DOHH2 (cell line): ENCODE results near the gene INPPL1.

Source experiments
- H3F3A ChIP-seq: fragments of 200-600 bp; sonication (generic), shearing (Covaris generic); 2 replicates; pipeline ENCODE4 v1.6.0; 2016; ENCODE audit warnings: antibody characterized with exemption, mild to moderate bottlenecking; ENCODE audit not compliant: control insufficient read depth, insufficient read depth
- H3K27ac ChIP-seq: fragments of 200-600 bp; sonication (generic); 2 replicates; pipeline ENCODE4 v1.5.1; 2014; ENCODE audit warnings: low read depth, mild to moderate bottlenecking, low read length, moderate library complexity
- H3K27me3 ChIP-seq: fragments of 200-600 bp; sonication (generic); 2 replicates; pipeline ENCODE4 v1.6.1; 2014; ENCODE audit warnings: mild to moderate bottlenecking, low read length, mixed read lengths; ENCODE audit not compliant: control insufficient read depth
- H3K36me3 ChIP-seq: fragments of 200-600 bp; sonication (generic); 2 replicates; pipeline ENCODE4 v1.6.1; 2014; ENCODE audit warnings: mild to moderate bottlenecking, low read length, moderate library complexity, mixed read lengths; ENCODE audit not compliant: control insufficient read depth
- H3K4me1 ChIP-seq: fragments of 200-600 bp; sonication (generic); 2 replicates; pipeline ENCODE4 v1.6.1; 2014; ENCODE audit warnings: mild to moderate bottlenecking, low read length, mixed read lengths; ENCODE audit not compliant: control insufficient read depth
- H3K4me2 ChIP-seq: fragments of 200-600 bp; sonication (generic); 2 replicates; pipeline ENCODE4 v1.6.0; 2014; ENCODE audit warnings: mild to moderate bottlenecking, low read length, moderate library complexity
- H3K4me3 ChIP-seq: fragments of 200-600 bp; sonication (generic); 2 replicates; pipeline ENCODE4 v1.5.1; 2014; ENCODE audit warnings: mild to moderate bottlenecking, low read length, mixed read lengths
- H3K79me2 ChIP-seq: fragments of 200-600 bp; sonication (generic); 2 replicates; pipeline ENCODE4 v1.6.1; 2014; ENCODE audit warnings: mild to moderate bottlenecking, low read length, mixed read lengths; ENCODE audit not compliant: control insufficient read depth
- H3K9me2 ChIP-seq: fragments of 200-600 bp; sonication (generic); replicated peaks from 2 replicates; pipeline ENCODE4 v1.6.1; 2014; ENCODE audit warnings: mild to moderate bottlenecking, low read length, mixed read lengths; ENCODE audit not compliant: control insufficient read depth
- H3K9me3 ChIP-seq: fragments of 200-600 bp; sonication (generic); 2 replicates; pipeline ENCODE4 v1.6.1; 2014; ENCODE audit warnings: antibody characterized with exemption, low read length, mixed read lengths; ENCODE audit not compliant: control insufficient read depth, insufficient read depth
- H4K20me1 ChIP-seq: fragments of 200-600 bp; sonication (generic); 2 replicates; pipeline ENCODE4 v1.6.0; 2014; ENCODE audit warnings: low read depth, mild to moderate bottlenecking, antibody characterized with exemption, low read length, moderate library complexity; ENCODE audit not compliant: control insufficient read depth, insufficient read depth
- CTCF ChIP-seq: fragments of 200-600 bp; sonication (generic); IDR thresholded peaks from one replicate; pipeline ENCODE4 v1.5.1; 2014; ENCODE audit warnings: antibody characterized with exemption, mild to moderate bottlenecking, low read depth, low read length; ENCODE audit not compliant: poor library complexity, severe bottlenecking
- EZH2phosphoT487 ChIP-seq: fragments of 200-600 bp; sonication (generic); IDR thresholded peaks from 2 replicates; pipeline ENCODE4 v1.6.1; 2017; ENCODE audit warnings: borderline replicate concordance, mild to moderate bottlenecking, antibody characterized with exemption, low read length, moderate library complexity, mixed read lengths

INPPL1 gene

GRCh38 chr11:72267956-72268617 lies 43.5 kb downstream of the INPPL1 start:
- TF ChIP-seq EZH2phosphoT487 (no peak), CTCF (no peak)
- Histone ChIP-seq H3K4me1 (peaks cover 5% of the 10 kb centered on the region; the same call in 1 of the 2 replicates), H3K27me3 (peaks cover 19% of the 10 kb centered on the region; the same call in 1 of the 2 replicates), H3K9me2 (no peaks in the 10 kb centered on the region), H3K9me3 (no peaks in the 10 kb centered on the region), H3K27ac (no peak overlapping the region), H3K4me2 (no peak overlapping the region), H3K4me3 (no peak overlapping the region), H4K20me1 (no peaks in the 10 kb centered on the region), H3F3A (no peaks in the 10 kb centered on the region), H3K36me3 (no peaks in the 10 kb centered on the region), H3K79me2 (no peaks in the 10 kb centered on the region)

DNA sequence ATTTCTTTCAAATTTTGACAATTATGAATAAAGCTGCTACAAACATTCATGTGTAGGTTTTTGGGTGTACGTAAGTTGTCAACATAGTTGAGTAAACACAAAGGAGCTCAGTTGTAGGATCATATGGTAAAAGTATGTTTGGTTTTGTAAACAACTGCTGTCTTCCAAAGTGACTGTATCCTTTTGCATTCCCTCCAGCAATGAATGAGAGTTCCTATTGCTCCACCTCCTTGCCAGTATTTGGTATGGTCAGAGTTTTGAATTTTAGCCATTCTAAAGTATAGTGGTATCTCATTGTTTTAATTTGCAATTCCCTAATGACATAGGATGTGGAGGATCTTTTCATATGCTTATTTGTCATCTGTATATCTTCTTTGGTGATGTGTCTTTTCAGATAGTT lies 47.4 kb downstream of the INPPL1 start:
- no peaks in the 10 kb centered on the region for H3K79me2 ChIP-seq
- H3K4me2 ChIP-seq, result no peak overlapping the region
- H3K4me3 ChIP-seq, result no peak overlapping the region
- no peaks in the 10 kb centered on the region for H3K36me3 ChIP-seq
- peaks cover 19% of the 10 kb centered on the region for H3K27me3 ChIP-seq
- no peaks in the 10 kb centered on the region for H3K9me3 ChIP-seq
- H3K9me2 ChIP-seq, result no peaks in the 10 kb centered on the region
- H3K27ac ChIP-seq, result no peak overlapping the region
- H3F3A ChIP-seq, result no peaks in the 10 kb centered on the region
- TF ChIP-seq EZH2phosphoT487, result no peak
- TF ChIP-seq CTCF, result no peak
- H3K4me1 ChIP-seq, result peaks cover 2% of the 10 kb centered on the region; the same call in 1 of the 2 replicates
- no peaks in the 10 kb centered on the region for H4K20me1 ChIP-seq

GRCh38 chr11:72274435-72274834 lies 49.9 kb downstream of the INPPL1 start:
- Histone ChIP-seq H3K4me1 (no peaks in the 10 kb centered on the region), H4K20me1 (no peaks in the 10 kb centered on the region)
- TF ChIP-seq CTCF (no peak), EZH2phosphoT487 (no peak)

DNA sequence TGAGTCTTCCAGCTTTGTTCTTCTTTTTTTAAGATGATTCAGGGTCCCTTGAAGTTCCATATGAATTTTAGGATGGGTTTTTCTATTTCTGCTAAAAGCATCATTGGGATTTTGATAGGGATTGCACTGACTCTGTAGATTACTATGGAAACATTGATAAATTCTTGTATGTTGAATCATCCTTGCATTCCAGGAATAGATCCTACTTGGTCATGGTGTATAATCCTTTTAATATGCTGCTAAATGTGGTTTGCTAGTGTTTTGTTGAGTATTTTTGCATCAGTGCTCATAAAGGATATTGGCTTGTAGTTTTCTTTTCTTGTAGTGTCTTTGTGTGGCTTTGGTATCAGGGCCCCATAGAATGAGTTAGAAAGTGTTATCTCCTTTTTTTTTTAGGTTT lies 54.3 kb downstream of the INPPL1 start:
- H3K4me3 ChIP-seq, result no peak overlapping the region
- no peaks in the 10 kb centered on the region for H3K36me3 ChIP-seq
- H4K20me1 ChIP-seq, result no peaks in the 10 kb centered on the region
- H3F3A ChIP-seq, result no peaks in the 10 kb centered on the region
- no peaks in the 10 kb centered on the region for H3K4me1 ChIP-seq
- no peaks in the 10 kb centered on the region for H3K9me2 ChIP-seq
- no peak overlapping the region for H3K4me2 ChIP-seq
- no peak overlapping the region for H3K27ac ChIP-seq
- TF ChIP-seq CTCF, result no peak
- no peak for TF ChIP-seq EZH2phosphoT487
- H3K27me3 ChIP-seq, result 0 out of 2 replicates have a peak, but pooled peaks cover 1% of the 10 kb centered on the region
- no peaks in the 10 kb centered on the region for H3K79me2 ChIP-seq
- H3K9me3 ChIP-seq, result no peaks in the 10 kb centered on the region

More at GRCh38 chr11:72274435-72274834, 49.9 kb downstream of the INPPL1 start:
- H3K79me2 ChIP-seq, result no peaks in the 10 kb centered on the region
- H3K9me3 ChIP-seq, result no peaks in the 10 kb centered on the region
- H3K4me3 ChIP-seq, result no peak overlapping the region
- H3F3A ChIP-seq, result no peaks in the 10 kb centered on the region
- H3K9me2 ChIP-seq, result no peaks in the 10 kb centered on the region
- H3K27ac ChIP-seq, result no peak overlapping the region
- no peak overlapping the region for H3K4me2 ChIP-seq
- H3K36me3 ChIP-seq, result no peaks in the 10 kb centered on the region
- peaks cover 19% of the 10 kb centered on the region for H3K27me3 ChIP-seq
